HepG2 (cell line): Measurements from ENCODE around the gene NAT10. TPM values are rescaled to one million over a fixed set of nuclear protein-coding genes. Genes with fewer than 3 reads are reported as not detected.

ENCODE experiments used
- CBX5 ChIP-seq: sonication (generic); formaldehyde crosslinking; IDR thresholded peaks from 2 replicates; pipeline ENCODE4 v1.4.0; 2020; ENCODE audit warnings: missing genetic modification reagents, borderline replicate concordance
- ELF1 ChIP-seq: sonication (generic); formaldehyde crosslinking; IDR thresholded peaks from 2 replicates; pipeline ENCODE4 v1.4.0; 2020; ENCODE audit warnings: missing genetic modification reagents
- GTF3A ChIP-seq: sonication (generic); formaldehyde crosslinking; conservative IDR thresholded peaks from 2 replicates; pipeline ENCODE4 v1.4.0; 2020; ENCODE audit warnings: mild to moderate bottlenecking, missing genetic modification reagents
- IKZF4 ChIP-seq: sonication (generic); formaldehyde crosslinking; IDR thresholded peaks from 2 replicates; pipeline ENCODE4 v1.5.1; 2020; ENCODE audit warnings: borderline replicate concordance, mild to moderate bottlenecking, low read depth, missing genetic modification reagents; ENCODE audit errors: not compliant biosample characterization
- KAT2B ChIP-seq: fragments of 150-350 bp; IDR thresholded peaks from 2 replicates; pipeline ENCODE4 v1.6.1; 2014; ENCODE audit warnings: low read depth, low read length, borderline replicate concordance
- MAFF ChIP-seq: IDR thresholded peaks from 2 replicates; pipeline ENCODE4 v1.6.1; 2011; ENCODE audit warnings: low read depth, low read length, improper control_type of control experiment
- NFE2 ChIP-seq: sonication (generic); formaldehyde crosslinking; IDR thresholded peaks from 2 replicates; pipeline ENCODE4 v1.4.0; 2020; ENCODE audit warnings: missing genetic modification reagents
- NFKB2 ChIP-seq: sonication (generic); formaldehyde crosslinking; IDR thresholded peaks from 2 replicates; pipeline ENCODE4 v1.4.0; 2020; ENCODE audit warnings: missing genetic modification reagents, borderline replicate concordance
- NFYC ChIP-seq: IDR thresholded peaks from 2 replicates; pipeline ENCODE4 v1.6.1; 2016; ENCODE audit warnings: missing genetic modification reagents, missing compliant biosample characterization
- NKX3-1 ChIP-seq: sonication (generic); formaldehyde crosslinking; IDR thresholded peaks from 2 replicates; pipeline ENCODE4 v1.5.0; 2020; ENCODE audit warnings: missing genetic modification reagents
- POLR2G ChIP-seq: fragments of 200-400 bp; formaldehyde crosslinking; IDR thresholded peaks from 2 replicates; pipeline ENCODE4 v1.6.1; 2018; ENCODE audit warnings: mild to moderate bottlenecking, low read depth, low read length, moderate library complexity
- RAD21 ChIP-seq: fragments of 450-650 bp; formaldehyde crosslinking; IDR thresholded peaks from 2 replicates; pipeline ENCODE4 v1.5.0; 2020; ENCODE audit warnings: mild to moderate bottlenecking
- ZBTB7B ChIP-seq: sonication (generic); formaldehyde crosslinking; IDR thresholded peaks from 2 replicates; pipeline ENCODE4 v1.4.0; 2020; ENCODE audit warnings: missing genetic modification reagents
- ZNF10 ChIP-seq: sonication (generic); formaldehyde crosslinking; IDR thresholded peaks from 2 replicates; pipeline ENCODE4 v1.4.0; 2020; ENCODE audit warnings: mild to moderate bottlenecking, low read depth, missing genetic modification reagents, borderline replicate concordance
- ZNF160 ChIP-seq: sonication (generic); formaldehyde crosslinking; IDR thresholded peaks from 2 replicates; pipeline ENCODE4 v1.8.0; 2022; ENCODE audit warnings: mild to moderate bottlenecking, inconsistent platforms, missing genetic modification reagents
- ZNF296 ChIP-seq: sonication (generic); formaldehyde crosslinking; conservative IDR thresholded peaks from 2 replicates; pipeline ENCODE4 v1.5.0; 2020; ENCODE audit warnings: mild to moderate bottlenecking, missing genetic modification reagents
- ZNF562 ChIP-seq: sonication (generic); formaldehyde crosslinking; IDR thresholded peaks from 2 replicates; pipeline ENCODE4 v1.8.0; 2022; ENCODE audit warnings: missing genetic modification reagents, borderline replicate concordance
- ZSCAN25 ChIP-seq: sonication (generic); formaldehyde crosslinking; IDR thresholded peaks from 2 replicates; pipeline ENCODE4 v1.8.0; 2022; ENCODE audit warnings: mild to moderate bottlenecking, missing genetic modification reagents
- polyA plus RNA-seq, 8 experiments: library from polyadenylated mRNA; depleted of rRNA in 3 of 8; stranded (reverse) in 7 of 8; unstranded in 1 of 8; fragments of >200 nt; fragmentation: Illumina TruSeq in 4 of 8; extraction: Trizol in 4 of 8; gene quantifications; 2 replicates each; pipeline versions ENCODE4 v1.2.1 to v1.2.3, GENCODE V29; 2011 to 2016; ENCODE audit warnings: low read depth in 4 of 8, missing spikeins in 1 of 8, mixed read lengths in 1 of 8; ENCODE audit not compliant: insufficient read depth in 1 of 8
- total RNA-seq, 5 experiments: library from RNA; depleted of rRNA; stranded (reverse); fragments of >200 nt; fragmentation: Illumina TruSeq; extraction: Trizol; gene quantifications; 2 replicates each; pipeline ENCODE4 v1.2.3, GENCODE V29; 2016; ENCODE audit warnings: low read depth in 1 of 5
- TF ChIP-seq, protein P1 (sequence below): sonication (generic); formaldehyde crosslinking; IDR thresholded peaks from 2 replicates; pipeline ENCODE4 v1.4.0; 2020; ENCODE audit warnings: missing genetic modification reagents
- TF ChIP-seq, protein P2 (sequence below): sonication (generic); formaldehyde crosslinking; conservative IDR thresholded peaks from 2 replicates; pipeline ENCODE4 v1.4.0; 2020; ENCODE audit warnings: missing genetic modification reagents
- TF ChIP-seq, protein P3 (sequence below): sonication (generic); formaldehyde crosslinking; IDR thresholded peaks from 2 replicates; pipeline ENCODE4 v1.5.1; 2020; ENCODE audit warnings: mild to moderate bottlenecking, missing genetic modification reagents, borderline replicate concordance
- TF ChIP-seq, protein P4 (sequence below): sonication (generic); formaldehyde crosslinking; IDR thresholded peaks from 2 replicates; pipeline ENCODE4 v1.4.0; 2020; ENCODE audit warnings: missing genetic modification reagents; ENCODE audit errors: not compliant biosample characterization

Gene NAT10
- total and polyA plus RNA-seq, 2 of the 13 experiments (the other 11 are each of a cell fraction or from before 2014, with no cell fraction given) = 33.9 to 51.9 TPM

DNA sequence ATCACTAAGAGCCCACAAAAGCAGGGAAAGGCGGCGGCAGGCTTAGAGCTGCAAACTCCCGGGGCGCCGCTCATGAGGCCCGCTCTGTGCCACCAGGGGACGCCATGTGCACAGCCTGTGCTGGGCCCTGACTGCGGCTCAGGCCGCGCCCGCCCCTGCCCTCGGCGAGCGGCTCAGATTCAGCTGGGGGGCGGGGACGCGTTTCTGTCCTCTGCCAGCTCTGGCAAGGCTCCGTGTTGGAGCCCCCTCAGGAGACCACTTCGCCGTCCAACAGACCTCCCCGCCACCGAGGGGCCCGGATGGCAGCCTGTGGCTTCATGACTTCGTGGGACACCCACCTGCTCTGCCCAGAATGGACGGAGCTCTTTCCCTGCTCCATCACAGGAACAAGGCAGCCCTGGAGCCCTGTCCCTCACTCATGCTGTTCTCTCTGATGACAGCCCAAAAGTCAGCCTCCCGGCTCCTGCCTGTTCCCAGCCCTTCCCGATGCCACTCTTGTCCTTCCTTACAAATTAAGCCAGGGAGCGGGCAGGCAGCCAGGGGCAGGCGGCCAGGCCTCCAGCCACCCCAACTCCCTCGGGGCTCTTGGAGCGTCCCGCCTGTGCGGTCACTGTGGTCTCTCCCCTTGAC, 69.1 kb downstream of the NAT10 start (continued):
- TF ChIP-seq, protein P1, sequence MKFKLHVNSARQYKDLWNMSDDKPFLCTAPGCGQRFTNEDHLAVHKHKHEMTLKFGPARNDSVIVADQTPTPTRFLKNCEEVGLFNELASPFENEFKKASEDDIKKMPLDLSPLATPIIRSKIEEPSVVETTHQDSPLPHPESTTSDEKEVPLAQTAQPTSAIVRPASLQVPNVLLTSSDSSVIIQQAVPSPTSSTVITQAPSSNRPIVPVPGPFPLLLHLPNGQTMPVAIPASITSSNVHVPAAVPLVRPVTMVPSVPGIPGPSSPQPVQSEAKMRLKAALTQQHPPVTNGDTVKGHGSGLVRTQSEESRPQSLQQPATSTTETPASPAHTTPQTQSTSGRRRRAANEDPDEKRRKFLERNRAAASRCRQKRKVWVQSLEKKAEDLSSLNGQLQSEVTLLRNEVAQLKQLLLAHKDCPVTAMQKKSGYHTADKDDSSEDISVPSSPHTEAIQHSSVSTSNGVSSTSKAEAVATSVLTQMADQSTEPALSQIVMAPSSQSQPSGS (CRISPR knock-in tag) = peak; percentile 48; the same call in 1 of the 2 replicates
- TF ChIP-seq RAD21 (CRISPR knock-in tag) (peak; percentile 100), GTF3A (CRISPR knock-in tag) (no peak), ZNF296 (no peak), POLR2G (no peak), ZNF562 (no peak), ZBTB7B (CRISPR knock-in tag) (no peak; the same call in 1 of the 2 replicates), NFE2 (CRISPR knock-in tag) (no peak), NFYC (CRISPR knock-in tag) (no peak), ZNF160 (no peak), ZSCAN25 (CRISPR knock-in tag) (peak; percentile 57), ELF1 (CRISPR knock-in tag) (peak; percentile 25; the same call in 1 of the 2 replicates), IKZF4 (CRISPR knock-in tag) (peak; percentile 33), ZNF10 (no peak), CBX5 (CRISPR knock-in tag) (no peak; the same call in 1 of the 2 replicates), NKX3-1 (CRISPR knock-in tag) (0 out of 2 replicates have a peak, but pooled peaks have one; percentile 23), KAT2B (no peak), NFKB2 (CRISPR knock-in tag) (no peak; the same call in 1 of the 2 replicates), MAFF (no peak)
- TF ChIP-seq, protein P2, sequence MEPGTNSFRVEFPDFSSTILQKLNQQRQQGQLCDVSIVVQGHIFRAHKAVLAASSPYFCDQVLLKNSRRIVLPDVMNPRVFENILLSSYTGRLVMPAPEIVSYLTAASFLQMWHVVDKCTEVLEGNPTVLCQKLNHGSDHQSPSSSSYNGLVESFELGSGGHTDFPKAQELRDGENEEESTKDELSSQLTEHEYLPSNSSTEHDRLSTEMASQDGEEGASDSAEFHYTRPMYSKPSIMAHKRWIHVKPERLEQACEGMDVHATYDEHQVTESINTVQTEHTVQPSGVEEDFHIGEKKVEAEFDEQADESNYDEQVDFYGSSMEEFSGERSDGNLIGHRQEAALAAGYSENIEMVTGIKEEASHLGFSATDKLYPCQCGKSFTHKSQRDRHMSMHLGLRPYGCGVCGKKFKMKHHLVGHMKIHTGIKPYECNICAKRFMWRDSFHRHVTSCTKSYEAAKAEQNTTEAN (CRISPR knock-in tag) = no peak
- TF ChIP-seq, protein P3, sequence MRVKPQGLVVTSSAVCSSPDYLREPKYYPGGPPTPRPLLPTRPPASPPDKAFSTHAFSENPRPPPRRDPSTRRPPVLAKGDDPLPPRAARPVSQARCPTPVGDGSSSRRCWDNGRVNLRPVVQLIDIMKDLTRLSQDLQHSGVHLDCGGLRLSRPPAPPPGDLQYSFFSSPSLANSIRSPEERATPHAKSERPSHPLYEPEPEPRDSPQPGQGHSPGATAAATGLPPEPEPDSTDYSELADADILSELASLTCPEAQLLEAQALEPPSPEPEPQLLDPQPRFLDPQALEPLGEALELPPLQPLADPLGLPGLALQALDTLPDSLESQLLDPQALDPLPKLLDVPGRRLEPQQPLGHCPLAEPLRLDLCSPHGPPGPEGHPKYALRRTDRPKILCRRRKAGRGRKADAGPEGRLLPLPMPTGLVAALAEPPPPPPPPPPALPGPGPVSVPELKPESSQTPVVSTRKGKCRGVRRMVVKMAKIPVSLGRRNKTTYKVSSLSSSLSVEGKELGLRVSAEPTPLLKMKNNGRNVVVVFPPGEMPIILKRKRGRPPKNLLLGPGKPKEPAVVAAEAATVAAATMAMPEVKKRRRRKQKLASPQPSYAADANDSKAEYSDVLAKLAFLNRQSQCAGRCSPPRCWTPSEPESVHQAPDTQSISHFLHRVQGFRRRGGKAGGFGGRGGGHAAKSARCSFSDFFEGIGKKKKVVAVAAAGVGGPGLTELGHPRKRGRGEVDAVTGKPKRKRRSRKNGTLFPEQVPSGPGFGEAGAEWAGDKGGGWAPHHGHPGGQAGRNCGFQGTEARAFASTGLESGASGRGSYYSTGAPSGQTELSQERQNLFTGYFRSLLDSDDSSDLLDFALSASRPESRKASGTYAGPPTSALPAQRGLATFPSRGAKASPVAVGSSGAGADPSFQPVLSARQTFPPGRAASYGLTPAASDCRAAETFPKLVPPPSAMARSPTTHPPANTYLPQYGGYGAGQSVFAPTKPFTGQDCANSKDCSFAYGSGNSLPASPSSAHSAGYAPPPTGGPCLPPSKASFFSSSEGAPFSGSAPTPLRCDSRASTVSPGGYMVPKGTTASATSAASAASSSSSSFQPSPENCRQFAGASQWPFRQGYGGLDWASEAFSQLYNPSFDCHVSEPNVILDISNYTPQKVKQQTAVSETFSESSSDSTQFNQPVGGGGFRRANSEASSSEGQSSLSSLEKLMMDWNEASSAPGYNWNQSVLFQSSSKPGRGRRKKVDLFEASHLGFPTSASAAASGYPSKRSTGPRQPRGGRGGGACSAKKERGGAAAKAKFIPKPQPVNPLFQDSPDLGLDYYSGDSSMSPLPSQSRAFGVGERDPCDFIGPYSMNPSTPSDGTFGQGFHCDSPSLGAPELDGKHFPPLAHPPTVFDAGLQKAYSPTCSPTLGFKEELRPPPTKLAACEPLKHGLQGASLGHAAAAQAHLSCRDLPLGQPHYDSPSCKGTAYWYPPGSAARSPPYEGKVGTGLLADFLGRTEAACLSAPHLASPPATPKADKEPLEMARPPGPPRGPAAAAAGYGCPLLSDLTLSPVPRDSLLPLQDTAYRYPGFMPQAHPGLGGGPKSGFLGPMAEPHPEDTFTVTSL (CRISPR knock-in tag) = no peak
- TF ChIP-seq, protein P4, sequence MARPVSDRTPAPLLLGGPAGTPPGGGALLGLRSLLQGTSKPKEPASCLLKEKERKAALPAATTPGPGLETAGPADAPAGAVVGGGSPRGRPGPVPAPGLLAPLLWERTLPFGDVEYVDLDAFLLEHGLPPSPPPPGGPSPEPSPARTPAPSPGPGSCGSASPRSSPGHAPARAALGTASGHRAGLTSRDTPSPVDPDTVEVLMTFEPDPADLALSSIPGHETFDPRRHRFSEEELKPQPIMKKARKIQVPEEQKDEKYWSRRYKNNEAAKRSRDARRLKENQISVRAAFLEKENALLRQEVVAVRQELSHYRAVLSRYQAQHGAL (CRISPR knock-in tag) = no peak
